Loucy (cell line): ENCODE results near the gene ARHGAP1.

ENCODE experiments used
- CTCF ChIP-seq: fragments of 200-600 bp; sonication (generic); conservative IDR thresholded peaks from 2 replicates; pipeline ENCODE4 v1.5.1; 2014; ENCODE audit warnings: mild to moderate bottlenecking, antibody characterized with exemption, low read length
- EZH2phosphoT487 ChIP-seq: fragments of 200-600 bp; IDR thresholded peaks from 2 replicates; pipeline ENCODE4 v1.6.1; 2018; ENCODE audit warnings: antibody characterized with exemption, mild to moderate bottlenecking, moderate library complexity, borderline replicate concordance

GRCh38 chr11:46696212-46696558 is 4.2 kb downstream of the ARHGAP1 start:
- TF ChIP-seq CTCF (no peak), EZH2phosphoT487 (no peak)
